ENCODE results near the gene SSBP3.

- TF ChIP-seq EZH2 (IDR thresholded peaks at IDR 0.05; ENCODE audit: low read depth) (no peak), CTCF (conservative IDR thresholded peaks at IDR 0.05) (no peak)
Measured at GRCh38 chr1:54364995-54365394, 41.2 kb downstream of the SSBP3 start.
